Measurements from ENCODE around the gene MYH7B.

Gene MYH7B

DNA sequence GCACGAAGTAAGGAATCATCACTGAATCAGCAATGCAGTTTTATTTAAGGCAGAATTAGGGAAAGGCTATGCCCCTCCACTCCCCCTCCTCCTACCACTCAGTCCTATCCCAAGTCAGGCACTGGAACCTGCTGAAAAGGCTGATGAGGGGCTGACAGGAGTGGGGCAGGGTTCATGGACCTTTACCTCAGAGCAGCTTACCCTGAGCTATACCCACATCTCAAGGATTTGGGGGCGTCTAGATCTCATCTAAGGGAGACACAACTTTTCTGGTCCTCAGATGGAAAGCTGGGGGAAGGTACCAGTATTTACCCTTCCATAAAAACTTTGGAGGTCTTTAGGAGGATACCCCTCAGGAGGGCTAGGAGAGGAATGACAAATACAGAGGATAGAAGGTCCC lies 27.3 kb upstream of the MYH7B start:
- TF ChIP-seq, protein P1, sequence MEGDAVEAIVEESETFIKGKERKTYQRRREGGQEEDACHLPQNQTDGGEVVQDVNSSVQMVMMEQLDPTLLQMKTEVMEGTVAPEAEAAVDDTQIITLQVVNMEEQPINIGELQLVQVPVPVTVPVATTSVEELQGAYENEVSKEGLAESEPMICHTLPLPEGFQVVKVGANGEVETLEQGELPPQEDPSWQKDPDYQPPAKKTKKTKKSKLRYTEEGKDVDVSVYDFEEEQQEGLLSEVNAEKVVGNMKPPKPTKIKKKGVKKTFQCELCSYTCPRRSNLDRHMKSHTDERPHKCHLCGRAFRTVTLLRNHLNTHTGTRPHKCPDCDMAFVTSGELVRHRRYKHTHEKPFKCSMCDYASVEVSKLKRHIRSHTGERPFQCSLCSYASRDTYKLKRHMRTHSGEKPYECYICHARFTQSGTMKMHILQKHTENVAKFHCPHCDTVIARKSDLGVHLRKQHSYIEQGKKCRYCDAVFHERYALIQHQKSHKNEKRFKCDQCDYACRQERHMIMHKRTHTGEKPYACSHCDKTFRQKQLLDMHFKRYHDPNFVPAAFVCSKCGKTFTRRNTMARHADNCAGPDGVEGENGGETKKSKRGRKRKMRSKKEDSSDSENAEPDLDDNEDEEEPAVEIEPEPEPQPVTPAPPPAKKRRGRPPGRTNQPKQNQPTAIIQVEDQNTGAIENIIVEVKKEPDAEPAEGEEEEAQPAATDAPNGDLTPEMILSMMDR (IDR thresholded peaks at IDR 0.05; ENCODE audit: low read depth, low read length): no peak

DNA sequence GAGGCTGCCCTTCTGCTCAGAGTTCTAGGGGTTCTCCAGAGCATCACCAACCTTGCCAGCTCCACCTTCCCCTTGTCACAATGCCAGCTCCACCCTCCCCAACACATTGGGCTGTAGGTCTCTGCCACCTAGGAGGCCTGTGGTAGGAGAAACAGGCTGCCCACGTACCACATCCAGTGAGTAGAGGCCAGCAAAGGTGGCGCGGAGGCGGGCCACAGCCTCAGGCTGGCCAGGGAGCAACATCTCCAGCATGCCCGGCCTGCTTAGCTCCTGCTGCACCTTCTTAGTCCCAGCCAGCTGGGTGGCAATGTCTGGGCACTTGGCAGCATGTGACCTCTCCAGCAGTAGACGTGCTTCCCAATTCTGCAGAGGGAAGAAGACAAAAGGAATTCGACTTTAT lies 23.9 kb upstream of the MYH7B start:
- H3K4me3 ChIP-seq (ENCODE audit: low read depth, low read length): no peak overlapping the region
- TF ChIP-seq, protein P1 (IDR thresholded peaks at IDR 0.05; ENCODE audit: low read depth, low read length): no peak

More for the DNA sequence above, 27.3 kb upstream of the MYH7B start:
- no peak overlapping the region for H3K4me3 ChIP-seq (ENCODE audit: low read depth, low read length)

DNA sequence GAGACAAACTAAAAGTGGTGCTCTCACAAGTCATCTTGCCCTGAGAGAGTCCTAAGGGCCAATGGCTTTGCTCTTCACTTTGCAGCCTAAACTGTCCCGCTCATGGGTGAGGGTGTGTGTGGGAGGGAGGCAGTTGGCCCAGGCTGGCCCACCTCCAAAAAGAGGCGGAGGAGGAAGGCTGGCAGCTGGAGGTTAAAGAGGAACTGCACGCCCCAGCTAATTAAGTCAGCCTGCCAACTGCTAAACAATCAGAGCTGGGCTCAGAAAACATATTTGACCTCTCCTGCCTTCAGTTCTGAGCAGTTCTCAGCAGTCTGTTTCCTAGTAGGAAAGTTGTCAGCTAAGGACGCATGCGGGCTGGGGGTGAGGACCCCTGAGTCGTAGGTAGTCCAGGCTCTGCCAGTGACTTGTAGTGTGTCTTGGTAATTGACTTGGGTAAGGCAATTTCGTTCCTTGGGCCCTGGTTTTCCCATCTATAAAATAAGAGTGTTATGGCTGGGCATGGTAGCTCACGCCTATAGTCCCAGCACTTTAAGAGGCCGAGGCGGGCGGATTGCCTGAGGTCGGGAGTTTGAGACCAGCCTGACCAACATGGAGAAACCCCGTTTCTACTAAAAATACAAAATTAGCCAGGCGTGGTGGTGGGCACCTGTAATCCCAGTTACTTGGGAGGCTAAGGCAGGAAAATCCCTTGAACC lies 17.1 kb upstream of the MYH7B start:
- no peak overlapping the region for H3K4me3 ChIP-seq (ENCODE audit: low read depth, low read length)
- TF ChIP-seq, protein P1 (IDR thresholded peaks at IDR 0.05; ENCODE audit: low read depth, low read length): no peak

DNA sequence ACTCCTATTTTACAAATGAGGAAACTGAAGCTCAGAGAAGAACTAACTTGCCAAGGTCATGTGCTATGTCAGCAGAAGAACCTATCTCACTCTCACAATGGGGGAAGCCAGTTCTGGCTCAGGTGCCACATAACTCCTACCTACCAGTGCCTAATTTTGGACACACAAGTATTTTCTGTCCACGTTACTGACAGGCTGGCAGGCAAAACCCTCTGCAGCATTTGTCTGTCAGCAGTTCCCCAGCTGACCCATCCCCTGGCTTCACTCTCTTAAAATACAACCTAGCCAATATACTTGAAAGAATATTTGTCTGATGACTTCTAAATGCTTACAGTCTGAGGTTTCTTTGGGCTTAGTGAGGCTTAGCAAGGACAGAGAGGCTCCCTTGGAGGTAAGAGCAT lies 15.6 kb upstream of the MYH7B start:
- no peak overlapping the region for H3K4me3 ChIP-seq (ENCODE audit: low read depth, low read length)
- TF ChIP-seq, protein P1 (IDR thresholded peaks at IDR 0.05; ENCODE audit: low read depth, low read length): no peak

DNA sequence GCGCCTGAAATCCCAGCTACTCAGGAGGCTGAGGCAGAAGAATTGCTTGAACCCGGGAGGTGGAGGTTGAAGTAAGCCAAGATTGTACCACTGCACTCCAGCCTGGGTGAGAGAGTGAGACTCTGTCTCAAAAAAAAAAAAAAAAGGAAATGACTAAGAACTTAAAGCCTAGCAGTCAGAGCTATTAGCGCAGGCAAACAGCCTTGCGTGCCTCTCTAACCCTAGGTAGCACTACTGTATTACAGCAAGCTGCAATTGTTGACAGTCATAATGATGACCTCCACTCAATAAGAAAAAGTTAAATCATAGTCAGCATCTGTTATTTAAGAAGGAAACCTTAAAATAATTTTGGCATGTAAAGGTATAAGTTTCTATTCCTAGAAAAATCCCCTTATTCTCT lies 14.4 kb upstream of the MYH7B start:
- TF ChIP-seq, protein P1 (IDR thresholded peaks at IDR 0.05; ENCODE audit: low read depth, low read length): no peak
- H3K4me3 ChIP-seq (ENCODE audit: low read depth, low read length): no peak overlapping the region

DNA sequence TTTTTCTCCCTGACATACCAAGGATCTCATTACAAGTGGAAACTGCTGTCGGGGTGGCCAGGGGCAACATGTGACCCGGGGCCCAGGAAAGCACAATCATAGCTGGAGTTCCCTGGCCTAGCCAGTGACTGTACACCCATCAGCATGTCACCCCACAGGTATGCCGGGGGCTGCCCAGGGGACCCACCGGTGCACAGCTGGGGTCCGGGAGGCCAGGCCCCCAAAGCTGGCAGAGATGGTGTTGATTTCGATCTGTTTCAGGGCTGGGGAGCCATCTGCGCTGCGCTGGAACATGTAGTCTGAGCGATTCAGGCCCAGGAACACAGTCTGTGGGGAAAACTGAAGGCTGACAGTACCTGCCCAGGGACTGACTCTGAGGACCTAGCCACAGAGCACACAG lies 13.4 kb upstream of the MYH7B start:
- TF ChIP-seq, protein P1 (IDR thresholded peaks at IDR 0.05; ENCODE audit: low read depth, low read length): no peak
- no peak overlapping the region for H3K4me3 ChIP-seq (ENCODE audit: low read depth, low read length)

DNA sequence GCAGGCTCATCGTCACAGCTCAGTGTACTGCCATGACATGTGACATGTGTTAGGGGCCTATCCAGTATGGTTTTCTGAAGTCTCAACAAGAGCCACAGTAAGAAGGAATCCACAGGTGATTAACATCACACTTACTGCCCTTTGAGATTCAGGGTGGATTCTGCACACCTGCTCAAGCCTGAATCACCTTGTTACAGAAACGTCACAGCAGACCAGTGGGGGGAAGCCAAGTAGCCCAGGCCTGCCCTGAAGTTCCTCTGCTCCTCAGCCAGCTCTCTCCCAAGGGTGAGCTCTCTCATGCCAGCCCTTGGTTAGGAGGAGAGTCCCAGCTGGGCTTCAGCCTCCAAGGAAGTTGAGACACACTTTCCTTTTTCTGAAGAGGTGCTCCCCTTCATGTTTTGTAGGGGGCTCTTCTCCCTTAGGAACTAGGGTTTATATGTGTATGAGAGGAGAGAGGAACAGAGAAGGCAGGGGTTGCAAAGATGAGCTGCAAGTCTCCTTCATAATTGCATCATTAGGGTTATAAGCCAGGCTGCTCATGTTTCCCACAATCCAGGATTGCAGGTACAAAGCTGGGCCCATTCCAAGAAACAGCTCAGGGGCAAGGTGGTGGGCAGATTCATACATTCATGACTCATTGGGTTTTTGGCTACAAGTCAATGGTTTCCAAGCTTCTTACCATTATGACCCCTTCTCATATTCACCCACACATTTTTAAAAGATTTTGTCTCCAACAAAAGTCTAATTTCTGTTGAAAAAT lies 11.7 kb upstream of the MYH7B start:
- no peak overlapping the region for H3K4me3 ChIP-seq (ENCODE audit: low read depth, low read length)
- TF ChIP-seq, protein P1 (IDR thresholded peaks at IDR 0.05; ENCODE audit: low read depth, low read length): no peak
